Adrenal gland (tissue), 12 donors: ENCODE data around the gene CAMKK1. TPM values are rescaled to one million over a fixed set of nuclear protein-coding genes. Genes with fewer than 3 reads are reported as not detected.

Experiments
- DNase-seq, 7 donors: peaks; one replicate each; pipeline ENCODE4 v3.0.0-alpha.2; 2019 to 2020
- H3K27ac ChIP-seq, 5 donors: fragments of 200-600 bp; sonication (generic) in 4 of 5; 1 replicate in 3 of 5; 2 replicates in 2 of 5; pipeline versions ENCODE4 v1.5.1 to v1.8.0; 2016 to 2020; ENCODE audit warnings: mild to moderate bottlenecking in 1 of 5
- H3K27me3 ChIP-seq: fragments of 200-600 bp; 2 replicates; pipeline ENCODE4 v1.8.0; 2021
- H3K36me3 ChIP-seq, 2 donors: fragments of 200-600 bp; replicated peaks in 1 of 2; 1 replicate in 1 of 2; 2 replicates in 1 of 2; pipeline versions ENCODE4 v1.5.1 to v1.8.0; 2018 to 2022
- H3K4me1 ChIP-seq, 2 donors: fragments of 200-600 bp; replicated peaks in 1 of 2; 1 replicate in 1 of 2; 2 replicates in 1 of 2; pipeline versions ENCODE4 v1.5.1 to v1.8.0; 2018 to 2021
- H3K4me3 ChIP-seq, 4 donors: fragments of 200-600 bp; sonication (generic) in 3 of 4; one replicate each; pipeline ENCODE4 v1.5.1; 2016 to 2018
- H3K9me3 ChIP-seq, 3 donors: fragments of 200-600 bp; sonication (generic) in 1 of 3; replicated peaks in 1 of 3; 1 replicate in 2 of 3; 2 replicates in 1 of 3; pipeline versions ENCODE4 v1.5.1 to v1.8.0; 2016 to 2021
- POLR2A ChIP-seq, 2 donors: fragments of 450-650 bp; IDR thresholded peaks; one replicate each; pipeline ENCODE4 v1.6.1; 2017; ENCODE audit warnings: antibody characterized with exemption in 2 of 2, mild to moderate bottlenecking in 2 of 2, moderate library complexity in 1 of 2
- WGBS, 4 donors: extraction: QIAGEN DNeasy Blood & Tissue Kit in 2 of 4; methylation state at CpG; one replicate each; pipeline versions ENCODE4 v1.1.5 to v1.1.7; 2013 to 2017; 5-methylcytosine and 5-hydroxymethylcytosine counted together
- intact Hi-C, 2 donors: fragments of 100-400 bp; cut with DNase I; formaldehyde crosslinking; loops; one replicate each; pipeline versions ENCODE4 v1.14.1 to v1.15.0; 2022 to 2023
- polyA plus RNA-seq, 3 donors: library from polyadenylated mRNA; stranded (reverse); fragments of 200-250 nt in 2 of 3; fragments of 350-450 nt in 1 of 3; fragmentation: Illumina TruSeq in 1 of 3; extraction: RNeasy Lipid Tissue Mini Kit (QIAGEN cat#74804) in 1 of 3; gene quantifications; one replicate each; pipeline ENCODE4 v1.2.3, GENCODE V29; 2013 to 2014
- total RNA-seq, 9 donors: library from RNA; depleted of rRNA in 4 of 9; stranded (reverse); fragments of >200 nt in 4 of 9; fragments of 120-200 nt in 1 of 9; fragmentation: NEBNext Ultra II Directional in 1 of 9; extraction: Animal tissue kit (Norgen Biotek cat#: 25700) in 1 of 9; gene quantifications; one replicate each; pipeline versions ENCODE4 v1.1.0 to v1.2.4, GENCODE V29; 2013 to 2023
- TF ChIP-seq, protein P1 (sequence below), 6 experiments: fragments of 450-650 bp in 4 of 6; fragments of 200-600 bp in 2 of 6; sonication (generic) in 1 of 6; IDR thresholded peaks; 1 replicate in 5 of 6; 2 replicates in 1 of 6; pipeline versions ENCODE4 v1.5.1 to v1.8.0; 2016 to 2021; ENCODE audit warnings: antibody characterized with exemption in 6 of 6, mild to moderate bottlenecking in 2 of 6, moderate library complexity in 1 of 6
- donor health status: healthy with polysubstance abuse.
- donor health status: Bipolar disorder and iron deficiency.
- donor health status: DM: yes; HTN: yes; CAD: no.
- donor health status: DM: no; HTN: no; CAD: no.
- donor health status: DM: no; HTN: no; CAD: no.
- donor health status: DM: yes; HTN: yes; CAD: no.

The CAMKK1 gene
- total and polyA plus RNA-seq, 12 donors, result 6.0 to 28.2 (median 10.8) TPM

DNA sequence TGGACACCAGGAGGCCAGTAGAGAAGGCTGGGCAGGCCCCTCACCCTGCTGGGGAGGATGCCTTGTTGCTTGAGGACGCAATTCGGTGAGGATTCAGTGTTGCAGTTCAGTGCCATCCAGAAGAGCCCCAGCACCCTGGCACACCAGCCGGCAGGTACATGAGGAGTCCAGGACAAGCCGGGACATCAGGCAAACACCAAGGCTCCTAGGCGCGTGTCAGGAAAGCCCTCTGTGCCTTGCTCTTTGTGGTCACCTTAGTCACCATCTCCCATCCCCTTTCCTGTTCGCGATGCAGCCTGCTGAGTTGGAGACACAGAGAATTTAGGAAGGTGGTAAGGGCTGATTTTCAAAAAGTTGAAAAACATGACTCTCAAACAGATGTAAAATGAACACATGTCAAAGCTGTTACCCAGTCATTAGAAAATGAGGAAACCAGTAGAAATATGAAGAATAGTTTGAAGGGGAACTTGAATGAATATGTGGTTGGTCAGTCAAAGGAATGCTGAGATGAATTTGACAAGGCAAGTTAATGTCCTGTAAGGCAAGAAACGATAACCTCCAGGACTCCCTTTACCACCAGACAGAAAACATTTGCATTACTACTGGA lies 44.5 kb downstream of the CAMKK1 start:
- TF ChIP-seq, protein P1, sequence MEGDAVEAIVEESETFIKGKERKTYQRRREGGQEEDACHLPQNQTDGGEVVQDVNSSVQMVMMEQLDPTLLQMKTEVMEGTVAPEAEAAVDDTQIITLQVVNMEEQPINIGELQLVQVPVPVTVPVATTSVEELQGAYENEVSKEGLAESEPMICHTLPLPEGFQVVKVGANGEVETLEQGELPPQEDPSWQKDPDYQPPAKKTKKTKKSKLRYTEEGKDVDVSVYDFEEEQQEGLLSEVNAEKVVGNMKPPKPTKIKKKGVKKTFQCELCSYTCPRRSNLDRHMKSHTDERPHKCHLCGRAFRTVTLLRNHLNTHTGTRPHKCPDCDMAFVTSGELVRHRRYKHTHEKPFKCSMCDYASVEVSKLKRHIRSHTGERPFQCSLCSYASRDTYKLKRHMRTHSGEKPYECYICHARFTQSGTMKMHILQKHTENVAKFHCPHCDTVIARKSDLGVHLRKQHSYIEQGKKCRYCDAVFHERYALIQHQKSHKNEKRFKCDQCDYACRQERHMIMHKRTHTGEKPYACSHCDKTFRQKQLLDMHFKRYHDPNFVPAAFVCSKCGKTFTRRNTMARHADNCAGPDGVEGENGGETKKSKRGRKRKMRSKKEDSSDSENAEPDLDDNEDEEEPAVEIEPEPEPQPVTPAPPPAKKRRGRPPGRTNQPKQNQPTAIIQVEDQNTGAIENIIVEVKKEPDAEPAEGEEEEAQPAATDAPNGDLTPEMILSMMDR (IDR thresholded peaks at IDR 0.05), result no peak
- no peak for TF ChIP-seq POLR2A (IDR thresholded peaks at IDR 0.05)
- DNase-seq, result peak in 1 of 7 donors; percentile 50
- 77 to 84% (median 82%) methylated on average over 8 to 9 of the region's 9 CpGs for WGBS, 4 donors
- intact Hi-C loops, result loop anchor here (10.0 kb wide), 1 partner anchor 114 kb away; no protein-coding TSS in a partner anchor
- no peaks in the 10 kb centered on the region for H3K36me3 ChIP-seq
- H3K4me3 ChIP-seq, result no peak overlapping the region
- no peaks in the 10 kb centered on the region for H3K27me3 ChIP-seq
- no peaks in the 10 kb centered on the region for H3K9me3 ChIP-seq
- peaks cover 0 to 14% of the 10 kb centered on the region in 2 donors for H3K4me1 ChIP-seq
- H3K27ac ChIP-seq, result no peak overlapping the region

DNA sequence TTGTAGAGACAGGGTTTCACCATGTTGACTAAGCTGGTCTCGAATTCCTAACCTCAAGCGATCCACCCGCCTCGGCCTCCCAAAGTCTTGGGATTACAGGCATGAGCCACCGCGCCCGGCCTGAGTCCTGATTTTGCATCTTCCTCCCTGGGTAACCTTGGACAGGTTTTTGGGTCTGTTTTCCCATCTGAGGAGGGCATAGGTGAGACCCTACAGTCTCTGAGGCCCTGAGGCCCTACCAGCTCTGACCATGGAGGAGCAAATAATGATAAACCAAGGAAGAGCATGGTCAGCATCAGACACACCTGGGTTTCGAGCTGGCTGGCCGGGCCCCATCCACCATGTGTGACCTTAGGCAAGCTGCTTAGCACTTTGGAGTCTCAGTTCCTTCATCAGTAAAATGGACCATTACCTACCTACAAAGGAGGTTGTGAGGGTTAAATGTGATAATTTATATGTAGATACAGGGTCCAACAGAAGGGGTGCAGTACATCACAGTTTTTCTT lies 45.6 kb downstream of the CAMKK1 start:
- Histone ChIP-seq H3K4me1 (peaks cover 0 to 14% of the 10 kb centered on the region in 2 donors), H3K9me3 (no peaks in the 10 kb centered on the region), H3K27ac (no peak overlapping the region), H3K4me3 (no peak overlapping the region), H3K36me3 (no peaks in the 10 kb centered on the region), H3K27me3 (no peaks in the 10 kb centered on the region)
- WGBS, 4 donors, result 88 to 95% (median 92%) methylated on average over 9 of the region's 9 CpGs
- intact Hi-C loops, result loop anchor here (10.0 kb wide), 1 partner anchor 112 kb away; no protein-coding TSS in a partner anchor
- no peak for TF ChIP-seq POLR2A (IDR thresholded peaks at IDR 0.05)
- TF ChIP-seq, protein P1 (IDR thresholded peaks at IDR 0.05), result no peak
- DNase-seq, result peak in 1 of 7 donors; percentile 51

DNA sequence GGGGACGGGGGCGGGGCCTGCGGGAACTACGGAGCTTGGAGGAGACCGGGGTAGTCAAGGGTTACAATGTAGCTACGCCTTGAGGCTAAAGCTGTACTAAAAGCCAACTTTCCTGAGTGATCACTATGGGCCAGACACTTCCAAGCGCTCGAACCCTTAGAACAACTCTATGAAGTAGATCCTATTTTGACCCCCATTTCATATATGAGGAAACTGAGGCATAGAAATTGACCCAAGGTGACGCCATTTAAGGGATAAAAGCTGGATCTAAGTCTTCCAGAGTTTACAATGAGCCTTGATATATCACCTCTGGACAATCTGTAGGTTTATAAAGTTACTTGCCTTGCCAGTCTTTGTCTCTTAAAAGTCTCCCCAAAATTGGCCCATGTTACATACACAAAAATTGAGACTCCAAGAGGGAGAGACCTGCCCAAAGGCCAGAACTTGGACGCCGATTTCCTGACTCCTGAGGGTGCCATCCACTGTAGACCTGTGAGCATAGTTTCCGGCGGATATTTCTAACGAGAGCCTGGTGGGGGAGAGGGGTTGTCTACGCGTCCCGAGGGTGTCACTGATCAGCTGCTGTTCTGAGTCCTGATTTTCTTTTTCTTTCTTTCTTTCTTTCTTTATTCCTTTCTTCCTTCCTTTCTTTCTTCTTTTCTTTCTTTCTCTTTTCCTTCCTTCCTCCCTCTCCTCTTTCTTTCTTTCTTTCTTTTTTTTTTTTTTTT lies 46.3 kb downstream of the CAMKK1 start:
- Histone ChIP-seq H3K4me3 (peak overlapping the region in 1 of 4 donors; percentile 96), H3K27ac (no peak overlapping the region), H3K36me3 (no peaks in the 10 kb centered on the region), H3K4me1 (peaks cover 0 to 14% of the 10 kb centered on the region in 2 donors), H3K9me3 (no peaks in the 10 kb centered on the region), H3K27me3 (no peaks in the 10 kb centered on the region)
- TF ChIP-seq, protein P1 (IDR thresholded peaks at IDR 0.05), result no peak
- no peak for TF ChIP-seq POLR2A (IDR thresholded peaks at IDR 0.05)
- intact Hi-C loops, result loop anchor here (10.0 kb wide), 1 partner anchor 112 kb away; no protein-coding TSS in a partner anchor
- WGBS, 4 donors, result 45 to 67% (median 47%) methylated on average over 11 to 17 of the region's 17 CpGs
- DNase-seq, result peak in 1 of 7 donors; percentile 49
